GM10266 (cell line): Measurements from ENCODE around the gene TRIO.
"Not testable (repeated sequence)": the region's sequence is repeated elsewhere in the genome, so short reads cannot be mapped to it uniquely, and the experiment has no call there.

Experiments used
- DNase-seq: peaks from one replicate; pipeline ENCODE4 v3.0.0; 2012; ENCODE audit errors: extremely low spot score
- CTCF ChIP-seq: IDR thresholded peaks from 2 replicates; pipeline ENCODE4 v1.5.1; 2012; ENCODE audit warnings: mild to moderate bottlenecking, low read depth; ENCODE audit not compliant: control insufficient read depth, insufficient read depth; ENCODE audit errors: missing control alignments

Gene TRIO

GRCh38 chr5:14201325-14202045 is 58.3 kb downstream of the TRIO start:
- DNase-seq, result no peak
- TF ChIP-seq CTCF, result no peak

- TF ChIP-seq CTCF, result no peak
- no peak for DNase-seq
Measured at GRCh38 chr5:14202462-14202861, 59.3 kb downstream of the TRIO start.

- no peak for DNase-seq
- no peak for TF ChIP-seq CTCF
Measured at GRCh38 chr5:14204011-14204670, 61.0 kb downstream of the TRIO start.

GRCh38 chr5:14204785-14205321 is 61.7 kb downstream of the TRIO start:
- no peak for TF ChIP-seq CTCF
- no peak for DNase-seq

GRCh38 chr5:14206028-14206725 is 63.0 kb downstream of the TRIO start:
- TF ChIP-seq CTCF, result no peak
- no peak for DNase-seq

- not testable (repeated sequence) for DNase-seq
Measured at GRCh38 chr5:14207428-14207827, 64.3 kb downstream of the TRIO start.

- peak; percentile 40 for DNase-seq
- peak; percentile 31 for TF ChIP-seq CTCF
Measured at GRCh38 chr5:14208071-14209021, 65.2 kb downstream of the TRIO start.
